WERI-Rb-1 (cell line): Measurements from ENCODE around the gene PDPN.

ENCODE experiments used
- DNase-seq: peaks from one replicate; pipeline ENCODE4 v3.0.0-alpha.2; 2020
- H3K27ac ChIP-seq: fragments of 250-450 bp; sonication (Bioruptor Pico); 2 replicates; pipeline ENCODE4 v1.5.1; 2020; ENCODE audit warnings: mild to moderate bottlenecking, moderate library complexity
- H3K27me3 ChIP-seq: fragments of 250-450 bp; sonication (Bioruptor Pico); 2 replicates; pipeline ENCODE4 v1.5.1; 2021; ENCODE audit warnings: mild to moderate bottlenecking, low read depth, moderate library complexity; ENCODE audit not compliant: insufficient read depth, severe bottlenecking
- H3K36me3 ChIP-seq: fragments of 250-450 bp; sonication (Bioruptor Pico); 2 replicates; pipeline ENCODE4 v1.5.1; 2020; ENCODE audit warnings: mild to moderate bottlenecking, moderate library complexity
- H3K4me3 ChIP-seq: 2 replicates; pipeline ENCODE4 v1.5.1; 2011; ENCODE audit warnings: low read depth, mild to moderate bottlenecking, control low read depth, low read length
- H3K9me3 ChIP-seq: fragments of 250-450 bp; sonication (Bioruptor Pico); 2 replicates; pipeline ENCODE4 v1.5.1; 2021; ENCODE audit warnings: mild to moderate bottlenecking, moderate library complexity; ENCODE audit not compliant: severe bottlenecking
- TF ChIP-seq, protein P1 (sequence below): IDR thresholded peaks from 2 replicates; pipeline ENCODE4 v1.5.1; 2011; ENCODE audit warnings: low read depth, mild to moderate bottlenecking, control low read depth, inconsistent platforms, low read length

Gene PDPN

DNA sequence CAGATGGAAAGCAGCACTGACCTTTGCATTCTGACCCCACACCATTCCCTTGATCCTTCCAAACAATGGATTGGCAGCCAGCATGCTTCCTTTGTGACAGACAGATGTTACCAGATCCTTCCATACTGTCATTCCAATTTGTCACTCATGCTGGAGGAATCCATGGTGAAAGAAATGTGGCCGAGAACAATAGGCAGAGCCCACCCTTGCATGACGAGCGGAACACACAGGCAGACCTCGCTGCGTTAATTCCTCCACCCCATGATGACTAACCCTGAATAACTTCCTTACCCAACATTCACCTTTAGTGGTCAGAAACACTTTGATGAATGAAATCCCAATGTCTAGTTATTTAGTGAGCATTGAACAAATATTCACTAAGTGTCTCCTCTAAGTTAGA lies 45.1 kb downstream of the PDPN start:
- Histone ChIP-seq H3K27ac (no peak overlapping the region), H3K9me3 (peaks cover 2% of the 10 kb centered on the region), H3K27me3 (no peaks in the 10 kb centered on the region), H3K4me3 (no peak overlapping the region), H3K36me3 (no peaks in the 10 kb centered on the region)
- TF ChIP-seq, protein P1, sequence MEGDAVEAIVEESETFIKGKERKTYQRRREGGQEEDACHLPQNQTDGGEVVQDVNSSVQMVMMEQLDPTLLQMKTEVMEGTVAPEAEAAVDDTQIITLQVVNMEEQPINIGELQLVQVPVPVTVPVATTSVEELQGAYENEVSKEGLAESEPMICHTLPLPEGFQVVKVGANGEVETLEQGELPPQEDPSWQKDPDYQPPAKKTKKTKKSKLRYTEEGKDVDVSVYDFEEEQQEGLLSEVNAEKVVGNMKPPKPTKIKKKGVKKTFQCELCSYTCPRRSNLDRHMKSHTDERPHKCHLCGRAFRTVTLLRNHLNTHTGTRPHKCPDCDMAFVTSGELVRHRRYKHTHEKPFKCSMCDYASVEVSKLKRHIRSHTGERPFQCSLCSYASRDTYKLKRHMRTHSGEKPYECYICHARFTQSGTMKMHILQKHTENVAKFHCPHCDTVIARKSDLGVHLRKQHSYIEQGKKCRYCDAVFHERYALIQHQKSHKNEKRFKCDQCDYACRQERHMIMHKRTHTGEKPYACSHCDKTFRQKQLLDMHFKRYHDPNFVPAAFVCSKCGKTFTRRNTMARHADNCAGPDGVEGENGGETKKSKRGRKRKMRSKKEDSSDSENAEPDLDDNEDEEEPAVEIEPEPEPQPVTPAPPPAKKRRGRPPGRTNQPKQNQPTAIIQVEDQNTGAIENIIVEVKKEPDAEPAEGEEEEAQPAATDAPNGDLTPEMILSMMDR, result no peak
- DNase-seq, result no peak

DNA sequence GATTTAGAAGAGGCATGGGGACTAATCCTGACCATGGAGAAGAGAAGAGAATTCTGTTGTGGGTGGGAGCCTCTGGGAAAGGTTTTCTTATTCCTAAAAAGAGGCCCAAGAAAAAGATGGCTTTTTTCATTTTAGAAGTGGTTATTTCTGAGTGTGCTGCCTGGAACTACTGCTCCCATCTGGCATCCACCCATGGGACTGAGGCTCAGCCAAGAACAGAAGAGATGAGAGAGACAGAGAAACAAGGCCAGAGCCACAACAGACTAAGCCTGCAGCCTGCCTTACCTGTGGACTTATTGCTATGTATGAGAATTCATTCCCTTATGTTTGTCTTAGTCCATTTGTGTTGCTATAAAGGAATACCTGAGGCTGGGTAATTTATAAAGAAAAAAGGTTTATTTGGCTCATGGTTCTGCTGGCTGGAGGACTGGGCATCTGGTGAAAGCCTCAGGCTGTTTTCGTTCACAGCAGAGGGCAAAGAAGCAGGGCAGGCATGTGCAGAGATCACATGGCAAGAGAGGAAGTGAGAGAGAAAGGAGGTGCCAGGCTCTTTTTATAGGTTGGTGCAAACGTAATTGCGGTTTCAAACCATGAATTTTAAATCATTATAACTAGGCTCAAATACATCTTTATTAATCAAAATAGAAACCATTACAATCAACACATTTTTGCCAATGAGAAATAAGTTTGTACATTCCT lies 58.8 kb downstream of the PDPN start:
- H3K36me3 ChIP-seq, result no peaks in the 10 kb centered on the region
- H3K27ac ChIP-seq, result no peak overlapping the region
- H3K27me3 ChIP-seq, result no peaks in the 10 kb centered on the region
- H3K4me3 ChIP-seq, result no peak overlapping the region
- H3K9me3 ChIP-seq, result no peaks in the 10 kb centered on the region
- DNase-seq, result no peak
- TF ChIP-seq, protein P1, result no peak

DNA sequence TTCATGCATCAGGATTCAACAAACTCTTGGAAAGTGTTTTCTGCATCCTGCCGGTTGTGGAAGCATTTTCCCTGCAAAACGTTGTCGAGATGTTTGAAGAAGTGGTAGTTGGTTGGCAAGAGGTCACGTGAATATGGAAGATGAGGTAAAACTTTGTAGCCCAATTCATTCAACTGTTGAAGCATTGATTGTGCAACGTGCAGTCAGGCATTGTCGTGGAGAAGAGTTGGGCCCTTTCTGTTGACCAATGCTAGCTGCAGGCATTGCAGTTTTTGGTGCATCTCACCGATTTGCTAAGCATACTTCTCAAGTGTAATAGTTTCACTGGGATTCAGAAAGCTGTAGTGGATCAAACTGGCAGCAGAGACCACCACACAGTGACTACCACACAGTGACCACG lies 59.4 kb downstream of the PDPN start:
- no peaks in the 10 kb centered on the region for H3K9me3 ChIP-seq

DNA sequence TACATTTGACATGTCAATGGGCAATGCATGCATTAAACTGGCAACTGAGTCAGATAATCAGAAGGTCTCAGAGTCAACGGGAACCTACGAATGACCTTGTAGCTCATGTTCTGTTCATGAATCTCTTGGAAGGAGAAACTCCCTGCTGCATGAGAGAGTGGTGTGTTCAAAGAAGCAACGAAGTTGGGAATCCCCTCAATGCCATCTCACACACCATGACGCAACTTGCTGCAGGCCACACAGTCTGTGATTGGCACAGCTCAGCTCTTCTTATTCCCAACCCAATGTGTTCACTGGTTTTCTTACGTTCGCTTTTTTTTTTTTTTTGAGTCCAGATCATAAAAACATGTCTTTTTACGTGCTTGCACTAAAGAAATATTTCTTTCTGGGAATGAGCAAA lies 62.9 kb downstream of the PDPN start:
- no peak for DNase-seq
- TF ChIP-seq, protein P1, result no peak
- Histone ChIP-seq H3K9me3 (peaks cover 2% of the 10 kb centered on the region), H3K36me3 (no peaks in the 10 kb centered on the region), H3K4me3 (no peak overlapping the region), H3K27ac (no peak overlapping the region), H3K27me3 (no peaks in the 10 kb centered on the region)

More for the DNA sequence above, 59.4 kb downstream of the PDPN start:
- Histone ChIP-seq H3K27ac (no peak overlapping the region), H3K36me3 (no peaks in the 10 kb centered on the region), H3K4me3 (no peak overlapping the region), H3K27me3 (no peaks in the 10 kb centered on the region)
- no peak for DNase-seq
- TF ChIP-seq, protein P1, result no peak

DNA sequence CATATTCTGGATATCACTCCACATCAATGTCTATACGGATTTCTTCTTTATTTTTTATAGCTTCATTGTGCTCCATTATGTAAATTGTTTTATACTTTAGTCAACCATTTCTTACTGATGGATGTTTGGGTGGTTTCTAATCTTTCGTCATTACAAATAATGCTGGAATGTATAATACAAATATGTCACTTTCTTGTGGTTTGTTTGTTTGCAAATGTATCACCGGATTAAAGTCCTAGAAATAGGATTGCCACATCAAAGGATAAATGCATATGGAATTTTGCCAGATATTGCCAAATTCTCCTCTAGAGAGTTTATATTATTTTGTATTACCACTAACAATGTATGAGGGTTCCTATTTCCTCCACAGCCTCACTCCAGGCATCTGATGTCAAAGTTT lies 67.6 kb downstream of the PDPN start:
- TF ChIP-seq, protein P1, result no peak
- Histone ChIP-seq H3K4me3 (no peak overlapping the region), H3K27ac (no peak overlapping the region), H3K36me3 (no peaks in the 10 kb centered on the region), H3K9me3 (peaks cover 2% of the 10 kb centered on the region), H3K27me3 (no peaks in the 10 kb centered on the region)
- DNase-seq, result no peak

DNA sequence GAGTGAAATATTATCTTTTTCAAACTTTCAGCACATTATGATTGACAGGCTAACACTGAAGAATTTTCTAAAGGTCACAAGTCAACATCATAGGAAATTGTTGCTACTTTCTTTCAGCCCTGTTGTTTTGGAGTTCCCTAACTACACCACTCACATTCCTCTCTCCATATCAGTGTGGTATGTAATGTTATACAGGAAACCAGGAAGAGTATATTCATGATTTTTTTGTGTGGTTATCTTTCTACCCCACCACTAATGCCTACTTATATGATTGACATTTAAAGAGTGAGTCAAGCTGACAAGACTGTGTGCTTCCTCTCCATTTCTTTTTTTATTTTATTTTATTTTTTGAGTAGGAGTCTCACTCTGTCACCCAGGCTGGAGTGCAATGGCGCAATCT lies 68.6 kb downstream of the PDPN start:
- TF ChIP-seq, protein P1, result no peak

More for the DNA sequence above, 68.6 kb downstream of the PDPN start:
- Histone ChIP-seq H3K4me3 (no peak overlapping the region), H3K9me3 (peaks cover 2% of the 10 kb centered on the region), H3K27ac (no peak overlapping the region), H3K27me3 (no peaks in the 10 kb centered on the region), H3K36me3 (no peaks in the 10 kb centered on the region)
- no peak for DNase-seq
